Dermis blood vessel endothelial cell (primary cell): ENCODE data around the gene GULP1. TPM values are rescaled to one million over a fixed set of nuclear protein-coding genes. Genes with fewer than 3 reads are reported as not detected.
"Not testable (repeated sequence)": the region's sequence is repeated elsewhere in the genome, so short reads cannot be mapped to it uniquely, and the experiment has no call there.

Experiments
- DNase-seq: peaks from one replicate; pipeline ENCODE4 v3.0.0; 2010
- total RNA-seq: library from RNA; depleted of rRNA; stranded (reverse); fragments of >200 nt; gene quantifications from 2 replicates; pipeline ENCODE4 v1.2.3, GENCODE V29; 2014

Gene GULP1
- 15.7 and 17.2 TPM in 2 replicates for total RNA-seq

DNA sequence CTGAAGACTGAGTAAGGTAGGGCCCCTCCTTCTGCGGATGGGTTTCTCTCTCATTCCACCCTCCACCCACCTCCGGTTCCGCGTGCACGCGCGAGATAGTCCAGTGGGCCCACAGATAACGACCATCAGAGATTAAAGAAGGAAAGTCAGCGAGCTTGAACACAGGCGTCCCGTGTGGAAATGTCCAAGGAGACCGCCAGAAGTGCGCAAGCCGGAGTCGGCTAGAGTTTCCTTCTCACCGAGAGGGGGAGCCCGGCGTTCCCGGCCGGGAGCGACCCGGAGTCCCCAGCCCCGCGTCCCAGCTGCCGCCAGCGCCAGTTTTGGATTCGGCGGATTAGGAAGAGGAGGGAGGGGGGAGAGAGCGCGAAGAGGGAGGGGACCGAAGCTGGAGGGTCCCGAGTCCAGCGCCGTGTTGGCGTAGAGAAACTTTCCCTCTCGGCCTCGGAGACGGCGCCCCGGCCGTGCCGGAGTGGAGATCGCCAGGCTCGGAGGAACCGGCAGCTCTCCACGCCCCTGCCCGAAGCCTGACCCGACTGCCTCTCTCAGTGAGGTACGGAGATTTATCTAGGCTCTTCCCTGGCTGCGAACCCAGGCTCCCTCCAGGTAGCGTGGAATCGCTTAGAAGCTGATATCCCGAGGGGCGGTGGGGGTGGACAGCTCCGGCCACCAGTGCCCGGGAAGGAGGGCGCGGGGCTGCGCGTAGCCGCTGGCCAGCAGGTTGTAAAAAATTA, at the start of gene GULP1:
Gene GULP1, plus strand, starts transcription at position 258 of the 731 bp plus-strand sequence. CDS start 185,829 bp downstream, outside the sequence.
- peak; percentile 83 for DNase-seq

- DNase-seq: no peak
Measured at GRCh38 chr2:188243381-188243780, 48.3 kb upstream of the GULP1 start.

DNA sequence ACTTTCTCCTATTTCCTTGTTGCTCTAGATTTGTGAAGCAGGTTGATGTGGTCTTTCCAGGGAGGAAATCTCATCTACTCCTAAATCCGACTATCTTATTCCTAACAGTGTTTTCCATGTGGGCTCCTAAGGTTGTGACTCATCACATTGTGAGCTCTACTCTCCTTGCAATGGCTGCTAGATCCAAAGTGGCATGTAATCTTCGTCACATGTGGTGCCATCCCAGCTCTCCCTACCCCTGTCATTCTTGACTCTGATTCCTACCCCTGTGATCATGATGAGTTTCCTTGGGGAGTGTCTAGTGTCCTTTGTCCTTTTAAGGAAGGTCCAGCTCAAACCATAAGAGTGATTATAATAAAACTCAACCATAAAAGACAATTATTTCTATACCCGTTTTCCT, 47.3 kb upstream of the GULP1 start:
- no peak for DNase-seq

- DNase-seq: no peak
Measured at GRCh38 chr2:188245230-188245629, 46.4 kb upstream of the GULP1 start.

DNA sequence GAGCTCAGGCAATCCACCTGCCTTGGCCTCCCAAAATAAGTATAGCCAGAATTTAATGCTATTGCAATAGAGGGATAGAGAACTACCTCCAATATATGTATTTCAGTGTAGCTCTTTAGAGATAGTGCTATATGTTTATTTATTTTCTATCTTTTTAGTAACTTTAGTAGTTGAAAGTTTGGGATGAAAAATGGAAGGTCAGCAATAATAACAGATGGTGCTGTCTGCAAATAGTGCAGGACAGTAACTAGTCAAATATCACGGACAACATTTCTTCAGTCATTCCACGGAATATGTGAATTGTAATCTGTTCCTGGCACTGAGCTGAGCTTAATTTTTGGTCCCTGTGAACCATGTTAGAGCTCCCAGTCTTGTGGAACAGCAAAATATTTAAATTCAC, 43.2 kb upstream of the GULP1 start:
- no peak for DNase-seq

DNA sequence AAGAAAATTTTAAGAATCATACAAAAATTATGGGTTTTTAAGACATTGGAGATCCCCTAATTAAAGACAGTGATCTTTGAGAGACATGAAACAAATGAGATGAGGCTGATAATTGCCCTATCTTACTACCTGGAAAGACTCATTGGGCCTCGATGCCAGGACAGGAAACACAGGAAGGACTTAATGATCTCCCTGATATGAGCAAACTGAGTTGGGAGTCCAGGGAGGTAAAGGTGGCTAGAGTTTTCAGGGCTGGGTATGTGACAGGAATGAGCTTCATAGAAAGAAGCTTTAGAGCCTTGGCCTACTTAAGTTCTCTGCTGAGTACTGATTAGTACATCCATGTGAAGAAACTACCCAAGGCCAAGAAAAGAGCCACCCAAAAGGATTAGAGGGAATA, 40.6 kb upstream of the GULP1 start:
- no peak for DNase-seq

GRCh38 chr2:188256420-188256819, 35.3 kb upstream of the GULP1 start:
- no peak for DNase-seq

DNA sequence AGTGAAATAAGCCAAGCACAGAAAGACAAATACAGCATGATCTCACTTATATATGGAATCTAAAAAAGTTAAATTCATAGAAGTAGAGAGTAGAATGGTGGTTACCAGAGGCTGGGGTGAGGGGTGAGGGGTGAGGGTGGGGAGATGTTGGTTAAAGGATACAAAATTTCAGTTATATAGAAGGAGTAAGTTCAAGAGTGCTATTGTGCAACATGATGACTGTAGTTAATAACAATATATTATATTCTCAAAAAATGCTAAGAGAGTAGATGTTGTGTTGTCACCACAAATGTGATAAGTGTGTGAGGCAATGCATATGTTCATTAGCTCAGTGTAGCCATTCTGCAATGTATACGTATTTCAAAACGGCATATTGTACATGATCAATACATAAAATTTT, 26.4 kb upstream of the GULP1 start:
- no peak for DNase-seq

- no peak for DNase-seq
Measured at GRCh38 chr2:188267776-188268175, 23.9 kb upstream of the GULP1 start.

DNA sequence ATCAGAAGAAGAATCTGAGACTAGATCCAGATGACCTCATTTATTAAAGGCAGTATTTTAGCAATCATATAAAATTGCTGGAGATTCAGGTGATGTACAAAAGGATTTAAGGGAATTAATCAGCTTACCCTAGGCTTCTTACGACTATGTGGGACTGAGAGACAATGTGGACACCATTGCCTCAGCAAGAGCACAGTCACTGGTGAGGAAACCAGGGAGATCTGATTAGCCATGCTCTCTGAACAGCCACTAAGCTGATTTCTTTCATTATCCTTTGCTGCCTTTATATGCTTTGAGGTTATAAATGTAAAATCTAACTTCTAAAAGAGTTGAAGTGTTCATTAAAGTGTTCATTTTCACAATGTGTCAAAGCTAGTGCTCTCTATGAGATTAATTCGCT, 22.7 kb upstream of the GULP1 start:
- DNase-seq: no peak

GRCh38 chr2:188272121-188272520, 19.6 kb upstream of the GULP1 start:
- DNase-seq: no peak

GRCh38 chr2:188274274-188274673, 17.4 kb upstream of the GULP1 start:
- no peak for DNase-seq

GRCh38 chr2:188276255-188276654, 15.4 kb upstream of the GULP1 start:
- no peak for DNase-seq

DNA sequence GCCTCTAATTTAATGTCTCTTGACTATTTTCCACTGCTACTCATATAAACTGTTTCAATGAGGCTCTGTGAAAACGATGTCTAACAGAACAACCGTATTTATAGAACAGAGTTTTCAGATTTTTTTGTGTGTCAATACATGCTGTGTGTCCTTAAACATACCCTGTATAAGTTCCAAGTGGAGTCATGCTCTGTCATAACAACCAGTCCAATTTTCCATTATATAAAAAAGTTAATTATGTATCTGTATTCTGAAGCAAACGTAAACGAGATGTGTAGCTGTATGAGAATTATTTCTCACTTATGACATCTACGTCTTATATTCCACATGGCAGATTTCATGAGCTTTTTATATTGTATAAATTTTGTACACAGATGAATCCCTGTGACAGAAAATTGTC, 13.9 kb upstream of the GULP1 start:
- no peak for DNase-seq

DNA sequence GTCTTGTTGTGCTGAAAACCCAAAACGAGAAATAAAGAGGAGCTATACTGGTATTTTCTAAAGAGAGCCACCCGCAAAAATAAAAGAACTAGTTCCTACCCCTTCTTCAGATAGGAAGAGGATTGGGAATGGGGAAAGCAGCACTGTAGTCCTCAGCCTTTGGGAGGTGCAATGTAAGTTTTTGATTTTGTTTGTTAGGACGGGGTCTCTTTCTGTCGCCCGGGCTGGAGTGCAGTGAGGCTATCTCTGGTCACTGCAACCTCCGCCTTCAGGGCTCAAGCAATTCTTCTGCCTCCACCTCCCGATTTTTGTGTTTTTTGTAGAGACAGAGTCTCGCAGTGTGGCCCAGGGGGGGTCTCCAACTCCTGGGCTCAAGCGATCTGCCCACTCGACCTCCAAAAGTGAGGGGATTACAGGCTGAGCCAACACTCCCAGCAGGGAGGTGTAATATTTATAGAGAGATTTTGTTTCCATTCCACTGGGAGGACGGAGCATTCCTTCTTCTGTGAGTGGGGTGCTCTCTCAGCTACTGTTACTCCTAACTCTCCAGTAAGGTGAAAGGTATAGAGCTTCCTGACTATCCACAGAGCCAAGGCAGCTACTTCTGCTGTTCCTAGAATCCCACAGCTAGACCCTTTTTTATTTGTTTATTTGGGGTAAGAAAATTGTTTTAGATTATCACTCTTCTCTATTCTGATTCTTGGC, 13.1 kb upstream of the GULP1 start:
- no peak for DNase-seq

GRCh38 chr2:188279093-188279445, 12.6 kb upstream of the GULP1 start:
- peak; percentile 47 for DNase-seq

DNA sequence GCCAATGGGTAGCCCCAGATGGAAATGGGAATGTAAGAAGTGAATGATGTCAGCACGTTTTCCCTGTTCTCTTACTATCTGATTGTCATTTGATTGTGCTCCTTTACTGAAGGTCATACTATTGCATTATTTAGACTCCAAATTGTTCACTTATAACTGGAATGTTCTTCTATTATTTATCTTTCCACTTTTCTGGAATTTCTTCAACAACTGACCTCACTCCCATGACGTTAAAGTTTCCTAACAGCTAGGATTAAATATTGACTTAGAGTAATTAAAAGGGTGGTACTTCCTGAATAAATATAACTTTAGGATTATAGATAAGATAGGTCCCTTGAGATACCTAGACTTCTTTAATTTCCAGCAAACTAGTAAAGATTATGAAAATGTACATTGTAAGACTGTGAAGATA, 10.9 kb upstream of the GULP1 start:
- no peak for DNase-seq

- no peak for DNase-seq
Measured at GRCh38 chr2:188282907-188283306, 8.8 kb upstream of the GULP1 start.

DNA sequence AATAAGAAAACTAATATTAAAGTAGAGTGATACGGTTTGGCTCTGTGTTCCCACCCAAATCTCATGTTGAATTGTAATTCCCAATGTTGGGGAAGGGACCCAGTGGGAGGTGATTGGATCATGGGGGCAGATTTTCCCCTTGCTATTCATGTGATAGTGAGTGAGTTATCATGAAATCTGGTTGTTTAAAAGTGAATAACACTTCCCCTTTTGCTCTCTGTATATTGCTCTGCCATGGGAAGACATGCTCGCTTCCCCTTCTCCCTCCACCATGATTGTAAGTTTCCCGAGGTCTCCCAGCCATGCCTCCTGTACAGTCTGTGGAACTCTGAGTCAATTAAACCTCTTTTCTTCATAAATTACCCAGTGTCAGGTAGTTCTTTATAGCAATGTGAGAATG, 7.4 kb upstream of the GULP1 start:
- not testable (repeated sequence) for DNase-seq

DNA sequence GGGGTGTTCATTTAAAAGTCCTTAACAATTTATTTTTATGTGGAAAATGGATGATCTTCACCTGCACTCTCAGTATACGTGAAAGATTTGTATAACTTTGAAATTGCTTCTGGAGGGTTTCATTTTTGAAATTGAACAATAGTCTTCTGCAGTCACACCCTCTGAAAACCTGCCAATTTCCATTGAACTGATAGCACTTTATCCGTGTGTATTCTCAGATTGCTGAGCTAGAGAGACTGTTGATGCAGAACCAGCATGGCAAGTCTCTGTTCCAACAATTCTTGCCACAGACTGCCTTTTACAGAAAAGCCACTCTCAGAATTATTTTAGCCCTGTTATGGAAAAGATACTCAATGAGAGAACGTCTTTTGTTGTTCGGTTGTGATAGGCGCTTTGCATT, 6.6 kb upstream of the GULP1 start:
- DNase-seq: no peak

DNA sequence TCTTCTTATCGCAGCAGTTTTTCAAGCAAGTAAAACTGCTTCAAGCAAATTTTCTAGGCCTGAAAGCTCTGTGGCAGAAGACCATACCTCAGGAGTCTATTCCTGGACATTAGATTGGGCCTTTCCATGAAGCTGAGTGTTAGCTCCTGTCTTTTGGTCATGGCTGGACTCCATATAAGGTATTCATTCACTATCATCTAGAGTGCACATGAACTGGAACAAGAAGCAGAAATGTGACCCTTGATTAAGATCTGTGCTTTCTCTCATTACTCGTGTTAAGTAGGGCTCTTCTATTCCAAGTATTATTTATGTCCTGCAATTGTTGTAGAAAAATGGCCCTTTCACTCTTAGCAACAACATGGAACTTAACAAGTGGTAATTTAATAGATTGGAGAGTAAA, 5.9 kb upstream of the GULP1 start:
- DNase-seq: no peak

- DNase-seq: peak; percentile 46
Measured at GRCh38 chr2:188291142-188291616, 495 bp upstream of the GULP1 start.

- DNase-seq: peak; percentile 85
Measured at GRCh38 chr2:188292348-188293239, 920 bp downstream of the GULP1 start.
